Stimulated activated CD4-positive, alpha-beta T cell treated with anti-CD3 and anti-CD28 coated beads, Interleukin-15, amount 100 ng/mL, for 48 hours (primary cell): Measurements from ENCODE around the gene GSG1L.
"Not testable (repeated sequence)": the region's sequence is repeated elsewhere in the genome, so short reads cannot be mapped to it uniquely, and the experiment has no call there.

Experiments
- DNase-seq, 2 donors: peaks; one replicate each; pipeline ENCODE4 v3.0.0-alpha.2; 2020; ENCODE audit warnings: low read depth in 2 of 2

GSG1L gene

GRCh38 chr16:27756206-27756970, 307.1 kb downstream of the GSG1L start:
- no peak for DNase-seq

DNA sequence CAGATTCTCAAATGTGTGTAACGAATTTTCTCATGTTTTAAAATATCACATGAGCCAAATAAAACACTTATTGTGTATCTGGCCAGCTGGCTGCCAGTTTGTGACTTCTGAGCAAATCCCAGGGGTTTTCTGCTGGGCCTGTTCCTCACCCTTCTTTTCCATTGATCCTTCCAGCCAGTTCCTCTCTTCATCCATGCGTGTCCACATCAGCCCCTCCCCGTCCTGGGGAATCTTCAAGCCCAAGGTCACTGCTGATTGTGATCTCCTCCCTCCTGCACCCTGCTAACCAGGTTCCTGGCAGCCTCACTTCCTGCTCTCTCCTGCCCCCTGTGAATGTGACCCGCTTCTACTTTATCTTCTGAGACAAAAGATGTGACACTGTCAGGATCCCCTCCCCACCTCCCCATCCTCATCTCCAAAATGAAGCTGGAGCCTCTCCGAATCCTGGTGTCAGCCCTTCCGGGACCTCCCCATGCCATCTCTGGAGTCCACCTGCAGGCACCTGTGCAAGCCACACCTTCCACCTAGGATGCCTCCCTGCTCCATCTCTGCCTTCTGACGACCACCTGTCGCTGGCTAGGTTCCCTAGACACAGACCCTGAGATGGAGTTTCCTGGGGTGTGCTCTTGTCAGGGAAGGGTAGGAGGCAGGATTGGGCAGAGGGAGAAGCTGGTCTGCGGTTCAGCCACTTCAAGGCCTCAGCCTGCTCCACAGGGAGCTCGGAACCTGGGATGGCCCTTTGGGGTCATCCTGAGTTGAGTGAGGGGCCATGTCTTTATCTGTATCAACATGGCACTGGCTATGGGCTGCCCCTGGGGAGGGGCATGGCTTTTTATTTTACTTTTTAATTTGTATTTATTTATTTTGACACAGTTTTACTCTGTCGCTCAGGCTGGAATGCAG, 308.5 kb downstream of the GSG1L start:
- no peak for DNase-seq

DNA sequence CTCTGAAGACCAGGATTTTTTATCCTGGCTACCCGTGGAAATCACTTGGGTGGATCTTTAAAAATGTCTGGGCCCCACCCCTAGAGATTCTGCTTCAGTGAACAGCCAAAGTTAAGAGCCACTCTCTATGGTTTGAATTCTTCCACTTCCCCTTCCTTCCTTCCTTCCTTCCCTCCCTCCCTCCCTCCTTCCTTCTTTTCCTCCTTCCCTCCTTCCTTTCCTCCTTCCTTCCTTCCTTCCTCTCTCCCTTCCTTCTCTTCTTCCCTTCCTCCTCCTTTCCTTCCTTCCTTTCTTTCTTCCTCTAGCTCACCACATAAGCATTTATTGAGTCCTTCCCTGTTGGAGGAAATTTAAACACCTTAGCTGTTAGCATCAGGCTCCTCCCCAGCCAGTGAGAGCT, 310.0 kb downstream of the GSG1L start:
- no peak for DNase-seq

- no peak for DNase-seq
These were observed 311.3 kb downstream of the GSG1L start for GRCh38 chr16:27752241-27752640.

GRCh38 chr16:27751676-27752075, 311.8 kb downstream of the GSG1L start:
- no peak for DNase-seq

DNA sequence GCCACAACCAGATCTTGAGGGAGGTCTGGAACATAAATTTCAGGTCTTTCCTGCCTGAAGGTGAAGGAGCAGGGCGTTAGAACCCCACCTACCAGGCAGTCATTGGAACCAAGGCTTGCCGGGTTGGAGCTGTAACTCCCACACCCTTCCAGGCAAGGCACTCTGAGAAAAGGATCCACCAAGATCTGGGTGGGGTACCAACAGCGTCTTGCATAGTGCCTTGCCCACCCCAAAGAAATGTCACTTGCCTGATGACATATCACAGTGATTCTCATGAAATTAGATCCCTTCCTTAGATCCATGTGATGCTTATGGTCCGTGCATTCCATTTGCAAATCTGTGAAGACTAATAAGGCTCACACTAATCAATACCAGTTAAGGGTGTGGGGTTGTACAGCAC, 312.3 kb downstream of the GSG1L start:
- DNase-seq = no peak

GRCh38 chr16:27749946-27750345, 313.6 kb downstream of the GSG1L start:
- no peak for DNase-seq

DNA sequence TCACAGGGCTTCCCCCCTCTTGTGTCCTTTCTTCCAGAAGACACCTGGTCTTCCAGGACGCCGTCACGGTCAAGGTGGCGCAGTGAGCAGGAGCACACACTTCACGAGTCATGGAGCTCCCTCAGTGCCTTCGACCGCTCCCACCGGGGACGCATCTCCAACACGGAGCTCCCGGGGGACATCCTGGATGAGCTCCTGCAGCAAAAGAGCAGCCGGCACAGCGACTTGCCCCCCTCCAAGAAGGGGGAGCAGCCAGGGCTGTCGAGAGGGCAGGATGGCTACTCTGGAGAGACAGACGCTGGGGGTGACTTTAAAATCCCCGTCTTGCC, 314.0 kb downstream of the GSG1L start:
- DNase-seq = no peak

DNA sequence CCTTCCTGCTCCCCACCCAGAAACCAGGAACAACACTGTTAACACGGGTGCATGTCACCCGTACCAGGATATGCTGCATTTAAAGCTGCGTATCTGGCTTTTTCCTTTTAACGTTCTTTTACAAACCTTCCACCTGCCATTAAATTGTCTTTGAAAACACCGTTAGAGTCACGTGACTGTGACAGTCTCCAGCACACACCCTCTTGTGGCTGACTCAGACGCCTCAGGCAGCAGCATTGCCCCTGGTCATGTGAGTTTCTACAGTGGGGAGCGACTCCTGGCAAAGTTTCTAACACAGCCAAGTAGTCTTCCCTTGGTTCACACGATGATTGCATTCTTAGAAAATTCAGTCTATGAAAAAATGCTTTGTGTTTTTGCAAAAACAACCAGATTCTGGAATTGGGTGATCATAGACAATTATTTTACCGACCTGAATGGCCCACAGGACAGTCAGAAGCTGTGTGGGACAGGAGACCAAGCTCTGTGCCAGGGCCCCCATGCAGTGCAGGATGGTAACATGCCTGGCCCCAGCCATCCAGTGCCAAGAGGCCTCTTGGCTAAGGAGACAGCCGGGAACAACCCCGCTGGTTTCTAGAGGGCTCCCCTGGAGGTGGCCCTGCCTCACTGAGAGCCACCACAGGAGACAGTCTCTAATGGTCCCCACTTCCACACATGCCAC, 314.5 kb downstream of the GSG1L start:
- peak; percentile 5 to 15 for DNase-seq

DNA sequence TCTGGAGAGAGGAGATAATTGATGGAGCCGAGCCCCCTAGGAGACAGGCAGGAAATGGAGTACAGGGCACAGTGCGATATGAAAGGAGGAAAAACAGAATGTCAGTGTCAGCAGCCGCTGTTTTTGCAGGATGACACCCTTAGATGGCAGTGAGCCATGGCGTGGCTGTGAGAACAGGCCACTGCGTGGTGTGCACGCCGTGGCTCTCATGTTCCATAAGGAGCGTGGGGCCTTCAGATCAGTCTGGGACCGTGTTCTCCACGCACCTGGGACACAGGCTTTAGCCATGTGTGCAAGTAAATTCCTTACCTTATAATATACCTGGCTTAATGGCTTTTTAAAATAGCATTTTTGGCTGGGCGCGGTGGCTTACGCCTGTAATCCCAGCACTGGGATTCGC, 315.6 kb downstream of the GSG1L start:
- DNase-seq = no peak

GRCh38 chr16:27746076-27746855, 317.2 kb downstream of the GSG1L start:
- no peak for DNase-seq

DNA sequence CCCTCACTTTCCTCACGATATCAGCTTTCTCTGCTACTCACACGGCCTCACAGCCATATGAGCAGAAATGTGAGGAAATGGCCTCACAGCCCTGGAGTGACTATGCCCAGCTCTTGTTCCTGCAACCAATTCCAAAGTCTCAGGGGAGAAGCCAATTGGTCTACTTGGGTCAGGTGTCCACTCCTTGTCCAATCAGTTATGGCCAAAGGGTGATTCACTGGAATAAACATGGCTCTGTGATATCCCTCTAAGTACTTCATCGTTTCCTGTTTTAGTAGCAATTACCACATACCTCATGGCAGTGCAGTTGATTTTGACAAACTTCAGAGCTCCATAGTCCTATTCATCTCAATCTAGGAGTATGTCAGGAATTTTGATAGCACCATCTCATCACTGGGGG, 318.2 kb downstream of the GSG1L start:
- no peak for DNase-seq

DNA sequence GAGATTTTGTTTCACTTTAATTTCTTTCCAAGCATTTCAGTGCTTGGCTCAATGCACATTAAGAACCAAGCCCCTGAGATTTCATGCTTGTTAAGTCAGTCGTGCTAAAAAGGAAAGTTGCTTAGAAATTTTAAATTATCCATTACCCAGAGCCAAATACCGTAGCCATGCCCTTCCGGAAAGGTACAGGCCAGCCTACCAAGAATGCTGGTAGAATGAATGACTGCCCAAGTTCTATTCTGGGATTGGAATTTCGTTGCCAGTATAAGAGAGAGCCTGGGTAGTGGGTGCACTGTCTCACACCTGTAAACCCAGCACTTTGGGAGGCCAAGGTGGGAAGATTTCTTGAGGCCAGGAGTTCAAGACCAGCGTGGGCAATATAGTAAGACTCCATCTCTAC, 319.6 kb downstream of the GSG1L start:
- no peak for DNase-seq

GRCh38 chr16:27743001-27743400, 320.5 kb downstream of the GSG1L start:
- not testable (repeated sequence) for DNase-seq

GRCh38 chr16:27742333-27742732, 321.2 kb downstream of the GSG1L start:
- no peak for DNase-seq

DNA sequence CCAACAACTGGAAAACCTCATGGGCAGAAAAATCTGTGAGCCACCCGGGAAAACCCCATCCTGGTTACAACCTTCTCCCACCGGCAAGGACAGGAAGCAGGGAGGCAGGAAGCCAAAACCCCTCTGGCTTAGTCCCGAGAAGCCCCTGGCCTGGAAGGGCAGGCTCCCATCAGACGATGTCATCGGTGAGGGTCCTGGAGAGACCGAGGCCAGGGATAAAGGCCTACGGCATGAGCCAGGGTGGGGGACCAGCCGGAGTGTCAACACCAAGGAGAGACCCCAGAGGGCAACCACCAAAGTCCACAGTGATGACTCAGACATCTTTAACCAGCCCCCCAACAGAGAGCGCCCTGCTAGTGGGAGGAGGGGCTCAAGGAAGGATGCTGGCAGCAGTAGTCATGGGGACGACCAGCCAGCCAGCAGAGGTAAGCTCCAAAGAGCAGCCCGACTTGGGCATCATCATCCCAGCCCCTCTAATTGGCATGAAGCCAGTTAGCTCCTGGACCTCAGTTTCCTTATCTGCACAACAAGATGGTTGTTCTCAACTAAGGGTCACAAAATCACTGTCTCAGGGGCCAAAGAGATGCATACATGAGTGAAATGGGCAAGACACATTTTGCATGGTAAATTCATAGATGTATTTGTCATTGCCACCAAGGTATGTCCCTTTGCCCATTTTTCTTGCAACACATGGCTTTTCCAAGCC, 322.9 kb downstream of the GSG1L start:
- DNase-seq = no peak

- no peak for DNase-seq
These were observed 323.7 kb downstream of the GSG1L start for GRCh38 chr16:27739606-27740357.

- DNase-seq = no peak
These were observed 324.9 kb downstream of the GSG1L start for GRCh38 chr16:27738596-27738995.
